NCI-H345 treated with DMSO at 0.1 percent for 48 hours (cell line): ENCODE data around the gene HLA-DPB1.
"Not testable (repeated sequence)": the region's sequence is repeated elsewhere in the genome, so short reads cannot be mapped to it uniquely, and the experiment has no call there.

Experiments
- DNase-seq: peaks from one replicate; lab custom pipeline; 2025; ENCODE audit not compliant: unreplicated experiment; lab: John Stamatoyannopoulos, UW

The HLA-DPB1 gene

DNA sequence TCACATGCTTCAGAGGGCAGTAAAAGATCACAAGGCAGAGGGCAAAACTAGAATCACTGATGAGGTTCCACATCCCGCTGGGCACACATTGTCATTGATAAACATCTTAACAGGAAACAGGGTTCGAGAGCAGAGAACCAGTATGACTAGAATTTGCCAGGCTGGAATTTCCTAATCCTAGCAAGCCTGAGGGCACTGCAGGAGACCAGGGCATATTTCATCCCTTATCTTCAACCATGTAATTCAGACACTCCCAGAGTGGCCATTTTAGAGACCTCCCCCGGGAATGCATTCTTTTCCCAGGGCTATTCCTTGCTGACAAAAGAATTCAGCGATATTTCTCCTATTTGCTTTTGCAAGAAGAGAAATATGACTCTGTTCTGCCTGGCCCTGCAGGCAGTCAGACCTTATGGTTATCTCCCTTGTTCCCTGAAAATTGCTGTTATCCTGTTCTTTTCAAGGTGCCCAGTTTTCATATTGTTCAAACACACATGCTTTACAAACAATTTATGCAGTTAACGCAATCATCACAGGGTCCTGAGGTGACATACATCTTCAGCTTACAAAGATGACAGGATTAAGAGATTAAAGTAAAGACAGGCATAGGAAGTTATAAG is 25.4 kb downstream of the HLA-DPB1 start:
- DNase-seq: not testable (repeated sequence)

GRCh38 chr6:33103776-33104175 is 28.0 kb downstream of the HLA-DPB1 start:
- DNase-seq: no peak

DNA sequence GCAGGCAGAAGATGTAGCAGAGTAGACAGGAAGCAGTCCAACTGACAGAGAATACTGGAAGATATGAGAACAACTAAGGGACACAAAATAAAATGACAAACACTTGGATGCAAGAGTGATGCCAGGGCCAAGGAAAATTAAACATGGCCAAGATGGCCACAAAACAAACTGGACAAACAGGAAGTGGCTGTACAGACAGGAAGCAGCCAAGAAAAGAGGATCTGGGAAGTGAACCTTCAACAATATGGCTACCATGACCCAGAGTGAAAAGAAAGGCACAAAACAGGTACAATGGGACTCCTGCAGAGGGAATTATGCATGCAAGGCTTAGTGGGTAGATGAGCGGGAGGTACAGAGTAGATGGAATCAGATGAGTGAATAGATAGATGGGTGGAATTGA is 29.1 kb downstream of the HLA-DPB1 start:
- DNase-seq: no peak

DNA sequence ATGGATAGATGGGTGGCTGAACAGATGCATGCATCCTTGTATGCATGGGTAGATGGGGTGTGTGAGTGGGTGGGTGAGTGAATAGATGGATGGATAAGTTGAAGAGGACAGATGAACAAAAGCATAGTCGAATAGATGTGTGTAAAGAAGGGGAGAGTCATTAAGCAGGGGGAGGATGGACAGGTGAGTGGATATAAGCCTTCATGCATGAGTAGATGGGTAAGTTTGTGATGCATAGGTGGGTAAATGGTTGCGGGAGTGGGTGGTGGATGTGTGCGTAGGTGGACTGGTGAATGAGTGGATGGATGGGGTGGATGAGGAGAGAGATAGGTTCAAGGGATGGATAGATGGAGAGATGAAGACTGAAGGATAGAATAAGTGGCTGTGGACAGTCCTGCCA is 29.6 kb downstream of the HLA-DPB1 start:
- no peak for DNase-seq

DNA sequence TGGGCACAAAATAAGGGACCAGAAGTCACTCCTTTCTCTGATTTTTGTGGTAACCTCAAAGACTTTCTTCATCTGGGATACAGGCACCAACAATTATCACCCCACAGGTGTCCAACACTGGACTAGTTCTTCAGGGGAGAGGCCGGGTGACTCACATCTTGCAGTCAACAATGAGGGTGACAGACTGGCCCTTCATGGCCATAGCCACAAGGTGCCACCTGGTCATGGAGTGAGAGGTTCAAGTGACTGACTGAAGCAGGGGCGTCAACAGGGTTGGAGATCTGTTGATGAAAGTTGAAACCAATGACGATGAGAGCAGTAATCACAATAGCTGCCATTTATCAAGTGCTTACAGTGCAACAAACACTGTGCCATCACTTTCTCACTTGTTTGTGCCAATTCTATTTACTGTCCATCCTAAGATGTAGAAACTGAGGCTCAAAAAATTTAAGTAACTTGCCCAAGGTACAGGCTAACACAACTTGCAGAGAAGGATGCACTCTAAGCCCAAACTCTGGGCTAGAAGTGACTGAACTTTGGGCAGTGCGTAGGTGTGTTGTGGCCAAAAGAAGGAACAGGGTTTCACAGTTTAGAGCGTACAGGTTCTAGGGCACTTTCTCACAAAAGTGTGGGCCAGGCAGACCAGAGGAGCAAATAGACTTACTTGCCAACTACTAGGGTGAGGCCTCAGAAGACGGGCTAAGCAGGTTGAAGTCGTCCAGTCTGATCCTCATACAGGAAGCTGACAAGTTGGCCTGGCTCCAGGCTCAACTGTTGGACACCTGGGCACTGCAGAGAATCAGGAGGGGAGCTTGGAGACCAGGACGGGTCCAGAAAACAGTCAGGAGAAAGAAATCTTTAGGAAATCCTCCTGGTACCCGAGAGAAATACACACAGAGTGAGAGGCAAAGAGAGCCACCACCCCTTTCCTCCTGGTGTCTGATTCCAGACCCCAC is 30.4 kb downstream of the HLA-DPB1 start:
- no peak for DNase-seq

GRCh38 chr6:33107641-33108040 is 31.9 kb downstream of the HLA-DPB1 start:
- DNase-seq: no peak

DNA sequence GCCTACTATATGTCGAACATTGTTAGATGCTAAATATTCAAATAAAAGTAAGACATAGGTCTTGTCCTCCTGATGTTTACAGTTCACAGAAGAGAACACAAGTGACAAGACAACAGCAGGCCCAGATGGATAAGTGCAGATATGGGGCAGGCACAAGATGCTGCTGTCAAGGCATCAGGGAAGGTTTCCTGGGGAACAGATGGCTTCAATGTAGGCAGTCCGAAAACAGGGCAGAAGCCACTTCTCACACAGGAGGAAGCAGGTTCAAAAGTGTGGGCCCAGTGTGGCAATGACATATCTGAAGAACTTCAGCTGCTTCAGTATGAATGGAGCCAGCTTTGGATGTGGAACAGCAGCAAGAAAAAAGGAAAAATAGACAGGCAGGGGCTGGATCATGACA is 32.5 kb downstream of the HLA-DPB1 start:
- DNase-seq: no peak

- DNase-seq: no peak
Measured at GRCh38 chr6:33112148-33112547, 36.4 kb downstream of the HLA-DPB1 start.

DNA sequence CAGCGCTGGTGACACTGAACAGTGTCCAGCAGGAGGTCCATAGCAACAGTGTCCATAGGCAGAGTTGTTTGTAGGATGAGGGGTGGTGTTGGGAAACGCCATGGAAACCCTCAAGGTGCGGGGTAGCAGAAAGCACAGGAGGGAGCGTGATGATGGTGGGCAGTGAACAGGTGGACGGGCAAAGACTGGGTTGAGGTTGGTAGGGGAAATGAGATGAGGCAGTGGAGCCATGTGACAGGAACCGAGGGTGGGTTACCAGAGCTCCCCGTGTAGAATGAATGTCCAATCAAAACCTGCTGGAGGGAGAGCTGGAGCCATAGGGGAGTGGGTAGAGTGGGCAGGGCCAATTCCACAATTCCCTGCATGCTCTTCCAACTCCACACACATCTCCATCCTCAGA is 38.0 kb downstream of the HLA-DPB1 start:
- no peak for DNase-seq

- DNase-seq: no peak
Measured at GRCh38 chr6:33114406-33114805, 38.6 kb downstream of the HLA-DPB1 start.

DNA sequence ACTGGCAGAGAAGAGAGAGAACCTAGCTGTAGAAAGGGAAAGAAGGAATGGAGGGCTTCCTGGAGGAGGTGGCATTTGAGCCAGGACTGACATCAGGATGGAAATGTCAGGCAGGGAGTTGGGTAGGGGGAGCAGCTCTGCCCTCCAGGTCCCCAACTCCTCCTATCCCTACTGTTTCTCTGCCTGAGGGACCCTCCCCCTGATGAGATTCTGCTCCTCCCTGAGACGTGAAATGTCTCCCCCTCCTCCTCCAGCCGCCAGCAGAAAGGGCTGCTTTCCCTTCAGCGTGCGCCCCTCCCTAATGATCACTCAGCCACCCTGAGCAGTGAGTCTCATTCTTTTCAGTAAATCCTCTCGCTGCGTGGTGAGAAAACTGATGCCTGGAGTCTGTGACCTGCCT is 40.6 kb downstream of the HLA-DPB1 start:
- no peak for DNase-seq

- no peak for DNase-seq
Measured at GRCh38 chr6:33116841-33117711, 41.3 kb downstream of the HLA-DPB1 start.

DNA sequence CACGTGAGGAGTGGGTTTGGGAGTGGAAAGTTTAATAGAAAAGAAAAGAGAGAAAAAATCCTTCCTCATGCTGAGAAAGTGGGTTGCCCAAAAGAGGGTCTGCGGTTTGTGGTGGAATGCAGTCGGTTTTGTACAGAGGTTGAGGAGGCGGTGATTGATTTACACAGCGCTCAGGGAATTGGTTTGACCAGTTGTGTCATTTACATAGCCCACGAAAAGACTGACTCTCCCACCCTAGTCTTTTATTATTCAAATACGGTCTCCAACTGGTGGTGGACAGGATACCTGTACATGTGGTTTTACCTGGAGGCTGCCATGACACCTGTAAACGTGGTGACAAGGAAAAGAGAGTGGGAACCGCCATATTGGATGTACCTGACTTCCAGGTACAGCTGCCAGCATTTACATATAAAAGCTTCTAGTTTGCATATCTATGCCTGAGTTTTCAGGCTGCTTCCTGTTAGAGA is 42.1 kb downstream of the HLA-DPB1 start:
- no peak for DNase-seq

DNA sequence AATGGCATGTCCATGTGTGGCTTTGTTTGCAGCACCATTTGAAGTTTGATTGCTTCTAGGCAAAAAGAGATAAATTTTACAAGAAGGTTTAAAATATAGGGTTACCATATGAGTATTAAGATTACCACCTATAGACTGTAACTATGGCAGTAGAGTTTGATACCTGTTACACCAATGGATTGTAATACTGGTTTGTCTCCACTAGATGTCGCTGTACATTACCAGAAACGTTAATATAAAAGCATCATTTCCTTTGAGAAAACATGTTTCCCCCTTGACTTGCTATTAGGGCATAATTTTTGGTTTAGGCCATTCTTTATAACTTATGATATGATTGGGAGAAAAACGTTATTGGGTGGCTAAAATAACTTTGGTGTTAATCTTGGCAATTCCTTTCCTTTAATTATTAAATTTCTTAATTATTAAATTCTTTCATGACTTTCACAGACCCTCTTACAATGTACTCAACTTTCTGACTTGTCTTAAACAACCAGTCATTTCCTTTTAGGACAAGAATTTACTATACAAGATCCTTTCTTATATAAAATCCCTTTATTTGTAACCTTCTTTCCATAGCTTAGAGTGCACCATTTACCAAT is 42.8 kb downstream of the HLA-DPB1 start:
- peak; percentile 48 for DNase-seq

- no peak for DNase-seq
Measured at GRCh38 chr6:33120001-33120400, 44.2 kb downstream of the HLA-DPB1 start.

DNA sequence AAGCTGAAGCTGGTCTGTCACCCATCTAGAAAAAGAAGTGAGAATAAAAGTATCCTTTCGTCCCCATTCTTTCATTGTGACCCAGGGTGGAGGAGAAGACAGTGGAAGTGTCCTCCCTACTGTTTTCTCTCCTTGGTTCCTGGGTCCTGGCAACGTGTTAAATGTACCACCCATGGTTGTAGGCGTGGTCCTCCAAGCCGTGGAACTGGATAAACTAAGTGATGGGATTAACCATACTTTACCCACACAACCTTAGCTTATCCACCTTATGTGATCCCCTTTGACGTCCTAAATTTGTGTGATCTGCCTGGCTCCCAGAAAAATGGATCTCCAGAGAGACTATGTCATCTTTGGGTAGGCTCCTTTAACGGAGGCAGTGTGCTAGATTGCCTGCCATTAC is 47.4 kb downstream of the HLA-DPB1 start:
- DNase-seq: no peak

GRCh38 chr6:33123732-33124524 is 48.1 kb downstream of the HLA-DPB1 start:
- no peak for DNase-seq

- no peak for DNase-seq
Measured at GRCh38 chr6:33124525-33124901, 48.7 kb downstream of the HLA-DPB1 start.

GRCh38 chr6:33124947-33125346 is 49.2 kb downstream of the HLA-DPB1 start:
- DNase-seq: no peak

GRCh38 chr6:33126101-33126714 is 50.4 kb downstream of the HLA-DPB1 start:
- no peak for DNase-seq
